Dendritic cell treated with granulocyte-macrophage colony-stimulating factor and Interleukin-4, amounts not matched to agents 40 ng/mL and 50 ng/mL, for 4 days (primary cell): ENCODE data around the gene NKAIN2.
"Not testable (repeated sequence)": the region's sequence is repeated elsewhere in the genome, so short reads cannot be mapped to it uniquely, and the experiment has no call there.

Experiments
- H3K27ac Mint-ChIP-seq: one replicate; pipeline ENCODE4 v1.8.0; 2022; ENCODE audit warnings: mild to moderate bottlenecking, mixed read lengths
- H3K27me3 Mint-ChIP-seq: one replicate; pipeline ENCODE4 v1.8.0; 2022; ENCODE audit warnings: mild to moderate bottlenecking, mixed read lengths
- H3K36me3 Mint-ChIP-seq: one replicate; pipeline ENCODE4 v1.8.0; 2022; ENCODE audit warnings: low read depth, mixed read lengths
- H3K4me1 Mint-ChIP-seq: one replicate; pipeline ENCODE4 v1.8.0; 2022; ENCODE audit warnings: low read depth, mixed read lengths
- H3K4me3 Mint-ChIP-seq: one replicate; pipeline ENCODE4 v1.8.0; 2022; ENCODE audit warnings: mild to moderate bottlenecking, moderate library complexity, mixed read lengths
- H3K9me3 Mint-ChIP-seq: one replicate; pipeline ENCODE4 v1.8.0; 2022; ENCODE audit warnings: mixed read lengths
- intact Hi-C: fragments of 100-400 bp; cut with micrococcal nuclease; formaldehyde crosslinking; loops from one replicate; pipeline ENCODE4 v1.15.0; 2022

The NKAIN2 gene

GRCh38 chr6:124412657-124413056 lies 609.0 kb downstream of the NKAIN2 start:
- peaks cover 28% of the 10 kb centered on the region for H3K9me3 Mint-ChIP-seq
- H3K36me3 Mint-ChIP-seq: not testable (repeated sequence)

GRCh38 chr6:124420116-124420840 lies 616.6 kb downstream of the NKAIN2 start:
- Mint-ChIP-seq H3K36me3 (no peaks in the 10 kb centered on the region), H3K27me3 (no peaks in the 10 kb centered on the region), H3K4me3 (no peak overlapping the region), H3K4me1 (no peaks in the 10 kb centered on the region), H3K27ac (no peak overlapping the region), H3K9me3 (no peaks in the 10 kb centered on the region)
- intact Hi-C loops: no loop called here

More at GRCh38 chr6:124412657-124413056, 609.0 kb downstream of the NKAIN2 start:
- H3K4me3 Mint-ChIP-seq, H3K27ac Mint-ChIP-seq, H3K4me1 Mint-ChIP-seq, H3K27me3 Mint-ChIP-seq, intact Hi-C loops: not testable (repeated sequence)

GRCh38 chr6:124423621-124424020 lies 620.0 kb downstream of the NKAIN2 start:
- H3K4me3 Mint-ChIP-seq: no peak overlapping the region
- H3K27ac Mint-ChIP-seq: no peak overlapping the region
- H3K36me3 Mint-ChIP-seq: no peaks in the 10 kb centered on the region
- intact Hi-C loops: no loop called here
- H3K9me3 Mint-ChIP-seq: no peaks in the 10 kb centered on the region
- no peaks in the 10 kb centered on the region for H3K4me1 Mint-ChIP-seq
- H3K27me3 Mint-ChIP-seq: no peaks in the 10 kb centered on the region

GRCh38 chr6:124430740-124431318 lies 627.2 kb downstream of the NKAIN2 start:
- no peak overlapping the region for H3K4me3 Mint-ChIP-seq
- intact Hi-C loops: no loop called here

GRCh38 chr6:124432620-124433019 lies 629.0 kb downstream of the NKAIN2 start:
- H3K4me3 Mint-ChIP-seq: no peak overlapping the region
- intact Hi-C loops: no loop called here
- no peaks in the 10 kb centered on the region for H3K9me3 Mint-ChIP-seq
- H3K36me3 Mint-ChIP-seq: no peaks in the 10 kb centered on the region
- H3K27me3 Mint-ChIP-seq: no peaks in the 10 kb centered on the region
- no peak overlapping the region for H3K27ac Mint-ChIP-seq
- peaks cover 26% of the 10 kb centered on the region for H3K4me1 Mint-ChIP-seq

More at GRCh38 chr6:124430740-124431318, 627.2 kb downstream of the NKAIN2 start:
- Mint-ChIP-seq H3K27ac (no peak overlapping the region), H3K36me3 (no peaks in the 10 kb centered on the region), H3K9me3 (no peaks in the 10 kb centered on the region), H3K4me1 (peaks cover 26% of the 10 kb centered on the region), H3K27me3 (no peaks in the 10 kb centered on the region)

- intact Hi-C loops: no loop called here
- Mint-ChIP-seq H3K4me3 (no peak overlapping the region), H3K27me3 (no peaks in the 10 kb centered on the region), H3K4me1 (peaks cover 29% of the 10 kb centered on the region), H3K27ac (no peak overlapping the region), H3K9me3 (no peaks in the 10 kb centered on the region), H3K36me3 (no peaks in the 10 kb centered on the region)
Measured at GRCh38 chr6:124433387-124434160, 629.9 kb downstream of the NKAIN2 start.

GRCh38 chr6:124434421-124434820 lies 630.8 kb downstream of the NKAIN2 start:
- peaks cover 32% of the 10 kb centered on the region for H3K4me1 Mint-ChIP-seq
- H3K36me3 Mint-ChIP-seq: no peaks in the 10 kb centered on the region
- H3K27me3 Mint-ChIP-seq: no peaks in the 10 kb centered on the region
- intact Hi-C loops: no loop called here
- no peak overlapping the region for H3K27ac Mint-ChIP-seq
- H3K4me3 Mint-ChIP-seq: no peak overlapping the region
- no peaks in the 10 kb centered on the region for H3K9me3 Mint-ChIP-seq

GRCh38 chr6:124436803-124437202 lies 633.1 kb downstream of the NKAIN2 start:
- Mint-ChIP-seq H3K27me3 (no peaks in the 10 kb centered on the region), H3K36me3 (no peaks in the 10 kb centered on the region), H3K9me3 (no peaks in the 10 kb centered on the region), H3K27ac (no peak overlapping the region), H3K4me1 (peaks cover 32% of the 10 kb centered on the region), H3K4me3 (no peak overlapping the region)
- intact Hi-C loops: no loop called here

GRCh38 chr6:124438546-124439065 lies 634.9 kb downstream of the NKAIN2 start:
- intact Hi-C loops: no loop called here
- Mint-ChIP-seq H3K4me3 (no peak overlapping the region), H3K4me1 (peaks cover 27% of the 10 kb centered on the region), H3K27ac (no peak overlapping the region), H3K27me3 (no peaks in the 10 kb centered on the region), H3K36me3 (no peaks in the 10 kb centered on the region), H3K9me3 (no peaks in the 10 kb centered on the region)

- Mint-ChIP-seq H3K27me3 (no peaks in the 10 kb centered on the region), H3K36me3 (no peaks in the 10 kb centered on the region), H3K9me3 (no peaks in the 10 kb centered on the region), H3K27ac (no peak overlapping the region), H3K4me1 (peaks cover 11% of the 10 kb centered on the region), H3K4me3 (no peak overlapping the region)
- intact Hi-C loops: no loop called here
Measured at GRCh38 chr6:124441450-124441849, 637.8 kb downstream of the NKAIN2 start.

- H3K9me3 Mint-ChIP-seq: no peaks in the 10 kb centered on the region
- H3K27me3 Mint-ChIP-seq: no peaks in the 10 kb centered on the region
- no peak overlapping the region for H3K27ac Mint-ChIP-seq
- peaks cover 8% of the 10 kb centered on the region for H3K4me1 Mint-ChIP-seq
- intact Hi-C loops: no loop called here
- H3K4me3 Mint-ChIP-seq: no peak overlapping the region
- no peaks in the 10 kb centered on the region for H3K36me3 Mint-ChIP-seq
Measured at GRCh38 chr6:124443541-124443940, 639.9 kb downstream of the NKAIN2 start.

GRCh38 chr6:124445581-124445980 lies 641.9 kb downstream of the NKAIN2 start:
- Mint-ChIP-seq H3K4me1 (peaks cover 6% of the 10 kb centered on the region), H3K27me3 (no peaks in the 10 kb centered on the region), H3K36me3 (no peaks in the 10 kb centered on the region), H3K4me3 (no peak overlapping the region), H3K9me3 (no peaks in the 10 kb centered on the region), H3K27ac (no peak overlapping the region)
- intact Hi-C loops: no loop called here

GRCh38 chr6:124446961-124447360 lies 643.3 kb downstream of the NKAIN2 start:
- peaks cover 6% of the 10 kb centered on the region for H3K4me1 Mint-ChIP-seq
- no peaks in the 10 kb centered on the region for H3K27me3 Mint-ChIP-seq
- H3K9me3 Mint-ChIP-seq: no peaks in the 10 kb centered on the region
- intact Hi-C loops: no loop called here
- H3K4me3 Mint-ChIP-seq: no peak overlapping the region
- no peak overlapping the region for H3K27ac Mint-ChIP-seq
- no peaks in the 10 kb centered on the region for H3K36me3 Mint-ChIP-seq

GRCh38 chr6:124459268-124459667 lies 655.6 kb downstream of the NKAIN2 start:
- Mint-ChIP-seq H3K36me3 (no peaks in the 10 kb centered on the region), H3K4me3 (no peak overlapping the region), H3K27ac (no peak overlapping the region), H3K9me3 (no peaks in the 10 kb centered on the region), H3K4me1 (no peaks in the 10 kb centered on the region), H3K27me3 (no peaks in the 10 kb centered on the region)
- intact Hi-C loops: no loop called here
